GM21381 (cell line): Measurements from ENCODE around the gene DBNDD1.
A peak's percentile ranks its signal among the peaks of the same experiment; 100 is the strongest.
"Not testable (repeated sequence)": the region's sequence is repeated elsewhere in the genome, so short reads cannot be mapped to it uniquely, and the experiment has no call there.

ENCODE experiments used
- ATAC-seq: cut with Tn5 transposase; IDR thresholded peaks from one replicate; pipeline ENCODE4 v1.9.1; 2021; ENCODE audit warnings: mild to moderate bottlenecking, moderate library complexity; ENCODE audit not compliant: unreplicated experiment

The DBNDD1 gene

DNA sequence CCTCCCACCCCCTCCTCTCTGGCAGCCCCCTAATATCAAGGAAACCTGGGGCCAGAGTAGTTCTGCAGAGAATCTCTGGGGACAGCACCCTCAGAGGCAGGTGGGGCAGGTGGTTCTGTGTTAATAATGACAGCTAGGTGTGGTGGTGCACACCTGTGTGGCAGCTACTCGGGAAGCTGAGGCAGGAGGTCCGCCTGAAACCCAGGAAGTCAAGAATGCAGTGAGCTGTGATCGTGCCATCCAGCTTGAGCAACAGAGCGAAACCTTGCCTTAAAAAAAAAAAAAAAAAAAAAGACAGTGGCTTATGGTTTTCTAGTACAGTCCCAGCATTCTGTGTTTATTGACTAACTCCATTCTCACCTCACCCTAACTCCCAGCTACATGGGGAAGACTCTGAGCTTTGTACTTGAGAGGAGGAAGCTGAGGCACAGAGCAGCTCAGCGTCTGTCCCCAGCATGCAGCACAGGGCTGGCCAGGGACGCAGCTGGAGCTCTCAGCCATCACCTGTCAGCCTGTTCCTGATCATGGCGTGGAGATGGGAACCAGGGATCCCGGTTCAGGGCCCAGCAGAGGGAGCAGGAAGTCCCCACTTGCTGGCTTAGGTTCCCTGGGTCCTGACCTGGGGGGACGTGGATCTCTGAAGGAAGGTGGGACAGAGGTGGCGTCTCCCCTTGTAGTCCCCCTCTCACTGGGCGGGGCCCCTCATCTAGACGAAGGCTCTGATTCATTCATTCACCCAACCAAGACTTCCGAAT is 6.1 kb downstream of the DBNDD1 start:
- ATAC-seq, result no peak

DNA sequence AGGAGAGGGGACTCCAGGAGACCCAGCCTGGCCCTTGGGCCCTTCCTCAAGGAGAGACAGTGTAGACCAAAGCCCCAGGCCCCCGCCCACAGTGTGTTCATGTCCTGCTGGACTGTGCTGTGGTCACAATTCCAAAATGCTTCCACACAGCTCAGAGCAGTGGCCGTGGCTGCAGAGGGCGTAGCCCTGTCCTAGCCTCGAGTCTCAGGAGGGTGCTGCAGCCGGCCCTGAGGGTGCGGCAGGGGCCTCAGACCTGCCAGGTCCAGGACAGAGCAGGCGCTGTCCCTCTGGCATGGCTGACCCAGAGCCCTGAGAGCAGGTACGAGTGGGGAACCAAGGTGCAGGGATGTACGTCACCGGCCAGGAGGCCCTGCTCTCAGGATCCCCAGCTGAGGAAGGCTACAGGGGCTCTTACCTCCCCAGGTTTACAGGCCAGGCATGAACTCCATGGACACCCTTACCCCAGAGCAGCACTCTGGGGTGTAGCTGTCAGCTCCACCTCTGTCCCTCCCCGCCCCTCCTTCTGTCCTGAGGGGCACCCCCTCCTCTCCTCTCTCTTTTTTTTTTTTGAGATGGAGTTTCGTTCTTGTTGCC is 7.3 kb downstream of the DBNDD1 start:
- no peak for ATAC-seq

DNA sequence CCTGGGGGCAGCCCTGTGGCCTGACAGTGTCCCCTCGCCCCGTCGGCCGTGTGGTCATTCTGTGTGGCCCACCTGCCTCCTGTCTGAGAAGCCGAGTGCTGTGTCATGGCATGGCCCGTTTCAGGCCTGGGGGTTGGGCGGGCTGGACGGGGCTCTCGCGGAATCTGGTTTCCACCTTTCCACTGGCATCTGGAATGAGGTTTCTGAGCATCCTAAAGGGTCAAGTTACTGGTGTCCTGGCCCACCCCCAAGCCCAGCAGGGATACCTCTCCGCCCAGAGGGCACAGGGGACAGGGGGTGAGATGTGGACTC is 7.8 kb downstream of the DBNDD1 start:
- no peak for ATAC-seq

DNA sequence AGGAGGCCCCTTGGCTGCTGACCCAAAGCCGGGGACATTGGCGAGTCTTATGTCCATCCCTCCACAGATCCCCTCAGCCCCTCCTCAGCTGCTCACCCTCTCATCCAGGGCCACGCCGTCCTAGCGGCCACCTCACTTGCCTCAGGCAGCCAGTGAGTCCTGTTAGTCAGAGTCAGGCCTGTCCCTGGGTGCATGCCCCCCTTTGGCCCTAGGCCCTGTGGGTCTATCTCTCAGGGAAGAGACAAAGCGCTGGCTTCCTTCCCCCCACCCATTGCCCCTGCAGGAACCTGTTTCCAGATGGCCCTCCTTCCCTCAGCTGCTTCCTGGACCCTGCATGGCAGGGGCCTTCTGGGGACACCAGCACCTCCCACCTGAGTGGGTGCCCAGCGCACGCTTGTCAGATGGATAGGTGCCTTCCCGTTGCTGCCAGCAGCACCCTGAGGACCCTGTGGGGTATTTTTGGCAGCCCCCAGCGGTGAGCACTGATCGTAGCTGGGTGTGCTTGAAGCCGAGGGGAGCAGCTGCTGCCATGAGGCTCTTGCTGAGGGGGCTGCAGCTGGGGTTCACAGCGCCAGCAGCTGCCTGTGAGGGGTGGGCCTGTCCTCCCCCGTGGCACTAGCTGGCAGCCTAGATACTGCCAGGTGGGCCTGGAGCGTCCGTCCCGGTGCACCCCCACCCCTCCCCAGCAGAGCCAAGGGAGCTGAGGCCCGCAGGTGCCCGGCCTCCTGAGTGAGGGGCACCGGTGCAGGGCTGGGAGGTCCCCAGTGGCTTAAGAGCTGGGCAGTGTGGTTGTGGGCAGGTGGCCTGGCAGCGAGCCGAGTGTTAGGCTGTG is 8.4 kb downstream of the DBNDD1 start:
- no peak for ATAC-seq

DNA sequence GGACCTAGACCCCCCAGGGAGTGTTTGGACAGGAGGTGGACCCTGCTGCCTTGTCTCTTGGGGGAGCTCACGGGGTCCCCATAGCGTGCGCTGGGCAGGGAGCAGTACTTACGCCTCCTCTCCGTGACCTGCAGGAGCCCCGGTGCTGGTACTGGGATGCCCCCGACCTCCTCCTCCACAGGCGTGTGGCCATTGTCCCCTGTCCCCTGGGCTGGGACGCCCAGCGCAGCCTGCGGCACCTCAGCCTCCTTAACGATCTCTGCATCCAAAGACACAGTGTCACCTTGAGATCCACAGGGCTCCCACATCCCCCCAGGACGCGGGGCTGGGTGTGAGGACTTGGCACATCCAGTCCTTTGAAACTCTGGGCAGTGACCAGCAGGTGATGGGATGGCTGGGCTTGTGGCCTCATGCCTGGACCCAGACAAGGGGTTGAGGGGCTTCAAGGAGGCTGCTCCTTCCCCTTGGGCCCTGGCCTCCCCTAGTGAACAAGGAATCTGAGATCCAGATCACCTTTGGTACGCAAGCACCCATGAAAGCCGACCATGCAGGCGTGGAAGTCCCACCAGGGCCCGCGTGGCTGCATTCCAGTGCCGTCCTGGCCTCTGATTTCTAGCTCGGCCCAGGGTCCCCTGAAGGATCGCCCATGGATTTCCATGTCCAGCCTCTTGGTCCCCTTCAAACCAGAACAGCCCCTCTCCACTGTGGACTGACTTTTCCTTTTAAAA is 9.9 kb downstream of the DBNDD1 start:
- ATAC-seq, result no peak

DNA sequence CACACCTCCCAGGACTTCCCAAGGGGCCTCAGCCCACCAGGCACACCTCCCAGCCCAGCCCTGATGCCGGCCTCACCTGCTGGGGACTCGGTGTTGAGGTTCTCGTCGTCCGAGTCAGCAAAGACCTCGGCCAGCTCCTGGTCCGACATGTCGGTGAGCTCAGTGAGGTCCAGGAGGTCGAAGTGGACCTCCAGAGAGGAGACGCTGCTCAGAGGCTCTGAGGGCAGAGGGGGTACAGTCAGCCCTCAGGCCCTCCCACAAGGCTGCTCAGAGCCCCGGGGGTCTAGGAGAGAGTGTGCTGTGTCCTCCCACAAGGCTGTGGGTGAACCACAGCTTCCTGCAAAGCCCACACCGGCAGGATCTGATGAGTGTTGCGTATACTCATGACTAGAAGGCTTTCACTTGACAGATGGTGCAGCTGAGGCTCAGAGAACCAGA is 10.5 kb downstream of the DBNDD1 start:
- ATAC-seq, result peak; percentile 53

DNA sequence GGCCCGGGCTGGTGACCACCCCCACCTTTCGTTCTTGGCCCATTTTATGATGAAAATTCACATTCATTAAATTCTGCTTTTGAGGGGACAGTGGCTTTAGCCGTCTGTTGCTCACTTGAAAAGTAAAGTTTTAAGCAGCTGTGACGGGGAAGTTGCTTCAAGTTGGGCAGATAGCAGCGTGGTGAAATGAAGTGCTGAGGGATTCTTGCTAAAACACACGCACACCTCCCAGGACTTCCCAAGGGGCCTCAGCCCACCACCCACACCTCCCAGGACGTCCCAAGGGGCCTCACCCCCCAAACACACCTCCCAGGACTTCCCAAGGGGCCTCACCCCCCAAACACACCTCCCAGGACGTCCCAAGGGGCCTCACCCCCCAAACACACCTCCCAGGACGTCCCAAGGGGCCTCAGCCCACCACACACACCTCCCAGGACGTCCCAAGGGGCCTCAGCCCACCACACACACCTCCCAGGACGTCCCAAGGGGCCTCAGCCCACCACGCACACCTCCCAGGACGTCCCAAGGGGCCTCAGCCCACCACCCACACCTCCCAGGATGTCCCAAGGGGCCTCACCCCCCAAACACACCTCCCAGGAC is 11.5 kb downstream of the DBNDD1 start:
- ATAC-seq, result not testable (repeated sequence)

DNA sequence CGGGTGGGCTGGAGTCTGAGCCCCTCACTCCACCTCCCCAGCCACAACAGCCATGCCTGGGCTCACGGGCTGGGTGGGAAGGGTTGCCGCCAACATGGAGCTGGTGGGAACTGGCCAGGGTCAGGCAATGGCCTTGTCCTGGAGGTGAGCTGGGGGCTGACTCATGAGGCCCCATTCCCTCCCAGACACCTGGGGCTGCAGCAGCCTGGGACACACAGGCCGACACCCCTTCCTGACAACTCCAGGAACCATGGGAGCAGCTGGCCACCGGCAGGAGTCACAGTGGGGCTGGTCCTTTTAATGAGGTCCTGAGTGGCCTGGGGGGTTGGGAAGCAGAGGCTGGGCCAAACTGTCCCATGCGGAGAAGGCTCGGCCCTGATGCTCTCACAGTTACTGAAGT is 12.2 kb downstream of the DBNDD1 start:
- ATAC-seq, result no peak

DNA sequence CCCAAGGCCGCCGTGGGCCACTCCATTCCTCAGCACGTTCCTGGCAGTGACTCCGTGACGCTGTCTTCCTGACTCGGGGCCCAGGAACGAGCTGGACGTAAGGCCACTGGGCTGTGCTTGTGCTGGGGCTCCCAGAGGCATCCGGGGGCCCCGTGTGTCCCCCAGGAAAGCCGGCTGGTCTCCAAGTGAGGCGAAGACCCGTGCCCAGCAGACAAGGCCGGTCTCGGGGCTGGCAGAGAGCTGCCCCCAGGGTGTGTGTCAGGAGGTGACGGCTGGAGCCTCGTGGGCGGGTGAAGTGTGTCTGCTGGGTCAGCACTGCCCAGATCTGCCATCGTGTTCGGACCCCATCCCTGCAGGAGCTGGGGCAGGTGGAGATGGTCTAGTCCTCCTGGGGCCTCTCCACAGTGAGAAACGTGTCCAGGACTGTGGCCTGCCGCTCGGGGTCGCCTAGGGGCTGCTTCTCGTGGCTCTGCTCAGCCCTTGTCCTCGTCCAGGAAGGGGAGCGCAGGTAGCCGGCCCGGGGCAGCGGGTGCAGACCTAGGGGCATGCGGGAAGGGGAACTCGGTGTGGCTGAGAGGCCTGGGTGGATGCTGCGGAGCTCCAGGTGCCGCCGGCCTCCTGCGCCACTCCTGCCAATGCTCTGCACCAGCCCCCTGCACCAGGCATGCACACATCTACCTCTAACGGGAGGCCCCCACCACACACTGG is 13.1 kb downstream of the DBNDD1 start:
- ATAC-seq, result no peak

DNA sequence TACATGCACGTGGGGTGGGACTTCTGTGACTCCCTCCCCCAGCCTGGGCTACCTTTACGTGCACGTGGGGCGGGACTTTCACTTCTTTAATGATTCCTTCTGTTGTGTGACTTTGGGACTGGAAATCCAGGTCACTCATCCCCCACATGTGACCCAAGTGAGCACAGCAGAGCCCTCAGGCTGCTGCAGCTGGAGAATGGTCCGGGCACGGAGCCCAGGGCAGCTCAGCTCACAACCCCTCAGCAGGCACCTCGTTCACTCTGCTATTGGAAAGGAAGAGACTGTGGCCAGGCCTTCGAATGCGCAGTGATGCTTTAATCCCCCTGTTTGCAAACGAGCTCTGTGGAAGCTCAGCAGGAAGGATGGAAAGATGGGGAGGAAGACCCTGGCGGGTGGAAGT is 14.7 kb downstream of the DBNDD1 start:
- ATAC-seq, result no peak

DNA sequence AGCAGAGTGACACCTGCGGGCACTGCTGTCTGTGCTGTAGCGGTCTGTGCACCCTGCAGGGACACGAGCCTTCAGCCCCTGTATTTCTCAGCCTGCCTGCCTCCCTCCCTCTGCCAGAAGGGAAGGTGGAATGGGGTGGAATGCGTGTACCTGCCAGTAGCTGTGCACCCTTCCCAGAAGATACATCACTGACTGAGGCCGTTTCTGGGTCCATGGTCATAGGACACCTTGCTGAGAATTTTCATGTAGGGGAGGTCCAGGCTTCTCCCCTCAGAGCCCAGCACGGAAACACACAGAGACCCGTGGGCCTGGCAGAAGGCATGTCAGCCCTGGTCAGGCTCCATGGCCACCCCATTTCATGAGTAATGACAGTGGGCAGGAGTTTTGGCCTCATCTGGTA is 16.5 kb downstream of the DBNDD1 start:
- no peak for ATAC-seq

DNA sequence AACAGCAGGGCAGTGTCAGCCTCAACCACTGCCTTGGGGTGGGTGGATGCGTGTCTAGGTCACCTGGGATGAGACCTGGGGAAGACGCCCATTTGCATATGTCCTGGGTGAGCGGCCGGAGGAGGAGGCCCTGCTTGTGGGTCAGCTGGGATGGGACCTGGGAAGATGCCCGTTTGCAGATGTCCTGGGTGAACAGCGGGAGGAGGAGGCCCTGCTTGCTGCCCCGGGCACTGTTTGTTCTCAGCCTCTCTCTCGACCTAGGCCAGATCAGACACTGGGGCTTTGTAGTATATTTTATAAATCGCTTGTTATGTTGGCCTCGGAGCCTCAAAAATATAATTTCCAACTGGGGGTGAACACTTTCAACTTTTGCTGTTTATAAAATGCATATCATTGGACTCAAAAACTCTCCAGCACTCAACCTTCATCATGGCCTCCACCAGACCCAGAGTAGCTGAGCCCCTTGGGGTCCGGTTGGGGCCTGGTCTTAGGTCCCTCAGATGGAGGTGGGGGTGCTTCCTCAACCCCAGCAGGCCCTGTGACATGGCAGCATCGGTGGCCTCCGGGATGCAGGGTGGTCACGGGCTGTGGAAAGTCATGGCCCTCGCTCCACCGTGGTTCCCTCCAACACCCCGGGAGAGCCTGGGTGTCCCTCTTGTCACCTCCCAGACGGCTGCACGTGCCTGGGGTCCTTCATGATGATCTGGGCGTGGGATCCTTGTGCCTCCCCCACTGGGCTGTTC is 17.3 kb downstream of the DBNDD1 start:
- no peak for ATAC-seq

DNA sequence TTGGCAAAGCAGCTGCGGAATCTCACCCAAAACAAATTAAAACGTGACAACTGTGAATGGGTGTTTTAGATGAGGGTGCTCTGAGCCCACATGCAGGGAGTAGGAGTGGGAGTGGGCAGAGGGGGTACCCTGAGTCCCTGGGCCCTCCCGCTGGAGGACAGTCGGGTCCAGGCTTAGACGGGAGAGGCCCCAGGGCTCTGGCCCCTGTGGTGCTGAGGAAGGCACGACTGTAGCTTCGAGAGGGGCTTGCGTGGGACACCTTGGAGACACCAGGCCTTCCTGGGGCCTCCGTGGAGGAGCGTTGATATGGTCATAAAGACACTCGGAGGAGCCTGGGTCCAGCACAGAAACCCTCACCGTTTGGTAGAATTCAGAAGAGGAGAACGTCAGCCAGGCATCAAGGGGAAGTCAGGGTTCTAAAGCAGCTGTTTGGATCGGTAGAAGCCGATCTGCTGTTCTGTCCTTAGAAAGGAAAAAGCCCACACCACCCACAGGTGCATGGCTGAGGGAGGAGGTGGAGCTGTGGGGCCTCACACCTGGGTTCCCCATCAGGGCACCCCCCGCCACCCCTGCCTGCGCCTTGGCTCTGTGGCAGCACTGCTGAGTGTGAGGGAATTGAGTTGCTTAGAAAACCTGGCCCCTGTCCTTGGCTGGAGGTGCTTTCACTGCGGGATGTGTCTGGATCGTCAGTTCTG is 18.4 kb downstream of the DBNDD1 start:
- ATAC-seq, result no peak

DNA sequence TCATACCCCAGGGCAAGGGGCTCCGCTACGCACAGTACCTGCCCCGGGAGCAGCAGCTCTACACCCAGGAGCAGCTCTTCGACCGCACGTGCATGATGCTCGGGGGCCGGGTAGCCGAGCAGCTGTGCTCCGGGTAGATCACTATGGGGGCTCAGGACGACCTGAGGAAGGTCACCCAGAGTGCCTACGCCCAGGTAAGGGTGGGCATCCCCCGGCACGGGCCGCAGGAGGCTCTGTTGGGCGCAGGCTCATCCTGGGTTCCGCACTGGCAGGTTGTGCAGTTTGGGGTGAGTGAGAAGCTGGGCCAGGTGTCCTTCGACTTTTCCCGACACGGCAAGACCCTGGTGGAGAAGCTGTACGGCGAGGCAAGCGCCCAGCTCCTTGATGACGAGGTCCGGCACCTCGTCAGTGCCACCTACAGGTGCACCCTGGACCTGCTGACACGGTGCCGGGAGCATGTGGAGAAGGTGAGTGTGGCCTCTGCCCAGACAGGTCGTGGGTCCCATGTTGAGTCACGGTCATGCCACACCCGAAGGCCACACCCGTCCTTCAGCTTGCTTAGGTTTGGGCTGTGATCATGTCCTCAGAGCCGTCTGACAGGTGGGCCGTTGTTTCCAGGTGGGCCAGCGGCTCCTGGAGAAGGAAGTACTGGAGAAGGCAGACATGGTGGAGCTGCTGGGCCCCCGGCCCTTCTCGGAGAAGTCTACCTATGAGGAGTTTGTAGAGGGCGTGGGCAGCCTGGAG is 19.3 kb downstream of the DBNDD1 start:
- ATAC-seq, result no peak

DNA sequence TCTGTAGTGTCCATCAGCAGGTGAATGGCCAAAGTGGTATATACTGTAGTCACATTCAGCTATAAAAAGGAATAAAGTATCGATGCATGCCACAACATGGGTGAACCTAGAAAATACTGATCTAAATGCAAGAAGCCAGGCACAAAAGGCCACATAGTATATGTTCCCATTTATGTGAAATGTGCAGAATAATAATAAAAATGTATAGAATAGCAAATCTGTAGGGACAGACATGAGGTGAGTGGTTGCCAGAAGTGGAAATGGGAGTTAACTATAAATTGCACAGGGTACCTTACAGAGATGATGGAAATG is 23.1 kb downstream of the DBNDD1 start:
- ATAC-seq, result no peak

DNA sequence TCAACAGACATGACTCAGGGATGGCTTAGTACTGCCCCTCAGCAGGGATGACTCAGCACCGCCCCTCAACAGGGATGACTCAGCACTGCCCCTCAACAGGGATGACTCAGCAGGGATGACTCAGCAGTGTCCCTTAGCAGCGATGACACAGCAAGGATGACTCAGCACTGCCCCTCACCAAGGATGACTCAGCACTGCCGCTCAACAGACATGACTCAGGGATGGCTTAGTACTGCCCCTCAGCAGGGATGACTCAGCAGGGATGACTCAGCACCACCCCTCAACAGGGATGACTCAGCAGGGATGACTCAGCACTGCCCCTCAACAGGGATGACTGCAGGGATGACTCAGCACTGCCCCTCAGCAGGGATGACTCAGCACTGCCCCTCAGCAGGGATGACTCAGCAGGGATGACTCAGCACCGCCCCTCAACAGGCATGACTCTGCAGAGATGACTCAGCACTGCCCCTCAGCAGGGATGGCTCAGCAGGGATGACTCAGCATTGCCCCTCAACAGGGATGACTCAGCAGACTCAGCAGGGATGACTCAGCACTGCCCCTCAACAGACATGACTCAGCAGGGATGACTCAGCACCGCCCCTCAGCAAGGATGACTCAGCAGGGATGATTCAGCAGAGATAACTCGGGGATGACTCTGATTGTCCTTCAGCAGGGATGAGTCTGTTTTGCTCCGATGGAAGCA is 23.6 kb downstream of the DBNDD1 start:
- not testable (repeated sequence) for ATAC-seq

DNA sequence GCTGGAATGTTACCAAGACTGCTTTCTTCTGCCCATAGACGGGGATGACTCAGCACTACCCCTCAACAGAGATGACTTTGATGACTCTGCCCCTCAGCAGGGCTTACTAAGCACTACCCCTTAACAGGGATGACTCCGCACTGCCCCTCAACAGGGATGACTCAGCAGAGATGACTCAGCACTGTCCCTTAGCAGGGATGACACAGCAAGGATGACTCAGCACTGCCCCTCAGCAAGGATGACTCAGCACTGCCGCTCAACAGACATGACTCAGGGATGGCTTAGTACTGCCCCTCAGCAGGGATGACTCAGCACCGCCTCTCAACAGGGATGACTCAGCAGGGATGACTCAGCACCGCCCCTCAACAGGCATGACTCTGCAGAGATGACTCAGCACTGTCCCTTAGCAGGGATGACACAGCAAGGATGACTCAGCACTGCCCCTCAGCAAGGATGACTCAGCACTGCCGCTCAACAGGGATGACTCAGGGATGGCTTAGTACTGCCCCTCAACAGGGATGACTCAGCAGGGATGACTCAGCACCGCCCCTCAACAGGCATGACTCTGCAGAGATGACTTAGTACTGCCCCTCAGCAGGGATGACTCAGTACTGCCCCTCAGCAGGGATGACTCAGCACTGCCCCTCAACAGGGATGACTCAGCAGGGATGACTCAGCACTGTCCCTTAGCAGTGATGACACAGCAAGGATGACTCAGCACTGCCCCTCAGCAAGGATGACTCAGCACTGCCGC is 24.4 kb downstream of the DBNDD1 start:
- not testable (repeated sequence) for ATAC-seq
